HepG2 (cell line): ENCODE measurements around the gene FKBP8. TPM values are rescaled to one million over a fixed set of nuclear protein-coding genes. Genes with fewer than 3 reads are reported as not detected.

Source experiments
- ARID2 ChIP-seq: sonication (generic); formaldehyde crosslinking; IDR thresholded peaks from 2 replicates; pipeline ENCODE4 v1.8.1; 2022; ENCODE audit warnings: mild to moderate bottlenecking, missing genetic modification reagents, borderline replicate concordance
- ATAD3A ChIP-seq: sonication (generic); formaldehyde crosslinking; IDR thresholded peaks from 2 replicates; pipeline ENCODE4 v1.4.0; 2020; ENCODE audit warnings: missing genetic modification reagents
- CBX1 ChIP-seq: IDR thresholded peaks from one replicate; pipeline ENCODE4 v1.6.1; 2016; ENCODE audit warnings: antibody characterized with exemption, low read depth
- CEBPB ChIP-seq: IDR thresholded peaks from 2 replicates; pipeline ENCODE4 v1.6.1; 2011; ENCODE audit warnings: low read depth, low read length, improper control_type of control experiment, borderline replicate concordance
- E2F1 ChIP-seq: sonication (generic); formaldehyde crosslinking; IDR thresholded peaks from 2 replicates; pipeline ENCODE4 v1.5.0; 2020; ENCODE audit warnings: missing genetic modification reagents
- HDAC6 ChIP-seq: fragments of 200-600 bp; sonication (generic); IDR thresholded peaks from 2 replicates; pipeline ENCODE4 v1.7.0; 2017; ENCODE audit warnings: mild to moderate bottlenecking, antibody characterized with exemption, low read length, low read depth
- KIAA2018 ChIP-seq: sonication (generic); formaldehyde crosslinking; IDR thresholded peaks from 2 replicates; pipeline ENCODE4 v1.5.0; 2020; ENCODE audit warnings: mild to moderate bottlenecking, missing genetic modification reagents, borderline replicate concordance
- LBX2 ChIP-seq: sonication (generic); formaldehyde crosslinking; IDR thresholded peaks from 2 replicates; pipeline ENCODE4 v1.5.0; 2020; ENCODE audit warnings: missing genetic modification reagents, mild to moderate bottlenecking, borderline replicate concordance
- NR1H2 ChIP-seq: sonication (generic); formaldehyde crosslinking; IDR thresholded peaks from 2 replicates; pipeline ENCODE4 v1.8.1; 2022; ENCODE audit warnings: low read depth, missing genetic modification reagents, borderline replicate concordance
- SYNCRIP ChIP-seq: fragments of 200-400 bp; formaldehyde crosslinking; IDR thresholded peaks from 2 replicates; pipeline ENCODE4 v1.6.1; 2018; ENCODE audit warnings: mild to moderate bottlenecking, low read depth, low read length; ENCODE audit not compliant: insufficient read depth
- ZMAT3 ChIP-seq: sonication (generic); formaldehyde crosslinking; conservative IDR thresholded peaks from 2 replicates; pipeline ENCODE4 v1.7.0; 2021; ENCODE audit warnings: missing genetic modification reagents
- ZNF501 ChIP-seq: sonication (generic); formaldehyde crosslinking; IDR thresholded peaks from 2 replicates; pipeline ENCODE4 v1.5.1; 2020; ENCODE audit warnings: mild to moderate bottlenecking, moderate library complexity, missing genetic modification reagents
- ZNF589 ChIP-seq: sonication (generic); formaldehyde crosslinking; conservative IDR thresholded peaks from 2 replicates; pipeline ENCODE4 v1.8.0; 2022; ENCODE audit warnings: mild to moderate bottlenecking, moderate library complexity, missing genetic modification reagents
- ZNF644 ChIP-seq: IDR thresholded peaks from 2 replicates; pipeline ENCODE4 v1.6.1; 2016; ENCODE audit warnings: low read depth
- ZNF720 ChIP-seq: sonication (generic); formaldehyde crosslinking; IDR thresholded peaks from 2 replicates; pipeline ENCODE4 v1.4.0; 2020; ENCODE audit warnings: missing genetic modification reagents
- polyA plus RNA-seq, 8 experiments: library from polyadenylated mRNA; depleted of rRNA in 3 of 8; stranded (reverse) in 7 of 8; unstranded in 1 of 8; fragments of >200 nt; fragmentation: Illumina TruSeq in 4 of 8; extraction: Trizol in 4 of 8; gene quantifications; 2 replicates each; pipeline versions ENCODE4 v1.2.1 to v1.2.3, GENCODE V29; 2011 to 2016; ENCODE audit warnings: low read depth in 4 of 8, missing spikeins in 1 of 8, mixed read lengths in 1 of 8; ENCODE audit not compliant: insufficient read depth in 1 of 8
- total RNA-seq, 5 experiments: library from RNA; depleted of rRNA; stranded (reverse); fragments of >200 nt; fragmentation: Illumina TruSeq; extraction: Trizol; gene quantifications; 2 replicates each; pipeline ENCODE4 v1.2.3, GENCODE V29; 2016; ENCODE audit warnings: low read depth in 1 of 5
- TF ChIP-seq, protein P1 (sequence below): sonication (generic); formaldehyde crosslinking; IDR thresholded peaks from 2 replicates; pipeline ENCODE4 v1.5.0; 2020; ENCODE audit warnings: mild to moderate bottlenecking, missing genetic modification reagents
- TF ChIP-seq, protein P2 (sequence below): sonication (generic); formaldehyde crosslinking; IDR thresholded peaks from 2 replicates; pipeline ENCODE4 v1.4.0; 2020; ENCODE audit warnings: mild to moderate bottlenecking, missing genetic modification reagents

FKBP8 gene
- total and polyA plus RNA-seq, 2 of the 13 experiments (the other 11 are each of a cell fraction or from before 2014, with no cell fraction given), result 81.7 to 93.9 TPM

- TF ChIP-seq, protein P1, sequence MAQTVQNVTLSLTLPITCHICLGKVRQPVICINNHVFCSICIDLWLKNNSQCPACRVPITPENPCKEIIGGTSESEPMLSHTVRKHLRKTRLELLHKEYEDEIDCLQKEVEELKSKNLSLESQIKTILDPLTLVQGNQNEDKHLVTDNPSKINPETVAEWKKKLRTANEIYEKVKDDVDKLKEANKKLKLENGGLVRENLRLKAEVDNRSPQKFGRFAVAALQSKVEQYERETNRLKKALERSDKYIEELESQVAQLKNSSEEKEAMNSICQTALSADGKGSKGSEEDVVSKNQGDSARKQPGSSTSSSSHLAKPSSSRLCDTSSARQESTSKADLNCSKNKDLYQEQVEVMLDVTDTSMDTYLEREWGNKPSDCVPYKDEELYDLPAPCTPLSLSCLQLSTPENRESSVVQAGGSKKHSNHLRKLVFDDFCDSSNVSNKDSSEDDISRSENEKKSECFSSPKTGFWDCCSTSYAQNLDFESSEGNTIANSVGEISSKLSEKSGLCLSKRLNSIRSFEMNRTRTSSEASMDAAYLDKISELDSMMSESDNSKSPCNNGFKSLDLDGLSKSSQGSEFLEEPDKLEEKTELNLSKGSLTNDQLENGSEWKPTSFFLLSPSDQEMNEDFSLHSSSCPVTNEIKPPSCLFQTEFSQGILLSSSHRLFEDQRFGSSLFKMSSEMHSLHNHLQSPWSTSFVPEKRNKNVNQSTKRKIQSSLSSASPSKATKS (CRISPR knock-in tag), result no peak
- TF ChIP-seq ZNF644 (CRISPR knock-in tag), result no peak
- TF ChIP-seq, protein P2, sequence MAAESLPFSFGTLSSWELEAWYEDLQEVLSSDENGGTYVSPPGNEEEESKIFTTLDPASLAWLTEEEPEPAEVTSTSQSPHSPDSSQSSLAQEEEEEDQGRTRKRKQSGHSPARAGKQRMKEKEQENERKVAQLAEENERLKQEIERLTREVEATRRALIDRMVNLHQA (CRISPR knock-in tag), result no peak
- TF ChIP-seq CEBPB, result no peak
- TF ChIP-seq E2F1, result peak; percentile 1; the same call in 1 of the 2 replicates
- peak; percentile 35; the same call in 1 of the 2 replicates for TF ChIP-seq ZNF501 (CRISPR knock-in tag)
- TF ChIP-seq ZNF720 (CRISPR knock-in tag), result no peak
- TF ChIP-seq CBX1, result no peak
- no peak for TF ChIP-seq ATAD3A (CRISPR knock-in tag)
- TF ChIP-seq ZMAT3 (CRISPR knock-in tag), result no peak
- TF ChIP-seq HDAC6, result no peak
- no peak for TF ChIP-seq KIAA2018
- TF ChIP-seq ARID2 (CRISPR knock-in tag), result no peak
- no peak for TF ChIP-seq SYNCRIP
- TF ChIP-seq LBX2 (CRISPR knock-in tag), result no peak
- no peak for TF ChIP-seq ZNF589 (CRISPR knock-in tag)
- TF ChIP-seq NR1H2, result no peak
These were observed 21.1 kb downstream of the FKBP8 start (continued) for GRCh38 chr19:18522124-18522861.
